Articular chondrocyte of knee joint (primary cell): ENCODE measurements around the gene TMCC2. TPM values are rescaled to one million over a fixed set of nuclear protein-coding genes. Genes with fewer than 3 reads are reported as not detected.

Source experiments
- total RNA-seq: library from RNA; depleted of rRNA; stranded (reverse); fragments of >200 nt; gene quantifications from 2 replicates; pipeline ENCODE4 v1.2.3, GENCODE V29; 2012

TMCC2 gene
- 0.78 and 0.97 TPM in 2 replicates for total RNA-seq

DNA sequence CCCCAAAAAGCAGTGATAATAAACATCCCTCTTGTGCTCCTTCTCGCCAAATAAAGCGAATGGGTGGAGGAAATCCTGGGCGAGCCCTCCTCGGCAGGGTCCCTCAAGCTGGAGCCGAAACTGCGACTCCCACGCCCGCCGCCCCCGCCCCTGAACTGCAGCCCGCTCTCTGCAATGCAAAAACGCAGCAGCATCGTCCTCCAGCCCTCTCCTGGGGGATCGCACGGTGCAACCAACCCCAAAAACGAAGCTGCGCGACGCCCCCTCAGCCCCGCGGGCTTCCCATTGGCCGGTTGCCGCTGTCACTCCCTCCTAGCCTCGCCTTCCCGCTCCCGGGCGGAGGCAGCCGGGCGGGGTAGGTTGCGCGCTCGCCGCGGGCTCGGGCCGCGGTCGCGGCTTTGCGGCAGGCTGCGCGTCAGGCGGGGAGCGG is at the start of gene TMCC2:
Gene TMCC2 (plus strand): TSS at position 363 of the 430 bp plus-strand sequence. CDS start 619 bp downstream, outside the sequence.

DNA sequence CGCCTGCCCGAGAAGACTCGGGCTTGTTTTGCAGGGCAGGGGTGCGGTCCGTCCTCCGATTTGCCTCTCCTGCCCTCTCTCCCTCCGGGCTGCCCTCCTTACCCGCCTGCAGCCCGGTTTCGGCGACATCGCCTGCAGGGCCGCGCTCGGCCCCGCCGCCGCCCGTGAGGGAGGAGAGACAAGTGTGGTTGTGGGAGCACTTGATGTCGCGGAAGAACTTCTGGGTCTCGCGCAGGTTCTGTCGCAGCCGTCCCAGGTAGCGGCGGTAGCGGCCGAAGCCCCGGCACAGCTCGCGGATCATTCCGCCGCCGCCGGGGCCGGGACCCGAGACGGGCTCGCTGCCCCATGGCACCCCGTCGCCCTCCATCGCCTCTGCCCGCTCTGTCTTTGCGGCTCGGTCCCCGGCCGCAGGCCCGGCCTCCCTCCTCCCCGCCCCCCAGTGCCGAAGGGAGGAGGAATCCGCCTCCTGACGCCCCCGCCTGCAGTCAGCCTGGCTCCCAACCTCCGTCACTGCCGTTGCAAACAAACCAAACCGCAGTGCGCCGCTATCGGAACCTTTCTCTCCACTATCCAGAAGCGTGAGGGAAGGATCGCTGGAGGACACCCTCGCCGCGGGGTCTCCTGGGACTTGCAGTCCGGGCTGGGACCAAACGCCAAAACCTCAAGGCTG is 16.4 kb upstream of the TMCC2 start, which contains the start of gene DSTYK:
Gene DSTYK (minus strand): TSS at position 534 of the 670 bp plus-strand sequence. CDS start 167 bp downstream, at position 367.

GRCh38 chr1:205321162-205321958 is 93.6 kb downstream of the TMCC2 start, which contains the start of gene NUAK2:
Gene NUAK2, minus strand, starts transcription at chr1:205321745. Its CDS starts 117 bp downstream, at chr1:205321628.

Other genes with a start within 250 kb of the TMCC2 start
- gene CNTN2, start 184.7 kb upstream of the TMCC2 start, total RNA-seq: 0.39 and 0.86 TPM in 2 replicates
- gene TMEM81, start 143.5 kb upstream of the TMCC2 start, total RNA-seq: 1.3 TPM in 2 replicates
- 19.2 and 21.5 TPM in 2 replicates for gene RBBP5, start 106.0 kb upstream of the TMCC2 start, total RNA-seq
- gene DSTYK, start 16.2 kb upstream of the TMCC2 start, total RNA-seq: 23.0 and 23.8 TPM in 2 replicates
- gene NUAK2, start 93.8 kb downstream of the TMCC2 start, total RNA-seq: 1.9 and 2.0 TPM in 2 replicates
- not detected in 2 replicates for gene KLHDC8A, start 129.0 kb downstream of the TMCC2 start, total RNA-seq
- gene LEMD1, start 194.1 kb downstream of the TMCC2 start, total RNA-seq: not detected in 2 replicates
- gene BLACAT1, start 228.1 kb downstream of the TMCC2 start, total RNA-seq: under 0.01 and 0.13 TPM in 2 replicates